Measurements from ENCODE around the gene HDAC5.
"Not testable (repeated sequence)": the region's sequence is repeated elsewhere in the genome, so short reads cannot be mapped to it uniquely, and the experiment has no call there.

The HDAC5 gene

DNA sequence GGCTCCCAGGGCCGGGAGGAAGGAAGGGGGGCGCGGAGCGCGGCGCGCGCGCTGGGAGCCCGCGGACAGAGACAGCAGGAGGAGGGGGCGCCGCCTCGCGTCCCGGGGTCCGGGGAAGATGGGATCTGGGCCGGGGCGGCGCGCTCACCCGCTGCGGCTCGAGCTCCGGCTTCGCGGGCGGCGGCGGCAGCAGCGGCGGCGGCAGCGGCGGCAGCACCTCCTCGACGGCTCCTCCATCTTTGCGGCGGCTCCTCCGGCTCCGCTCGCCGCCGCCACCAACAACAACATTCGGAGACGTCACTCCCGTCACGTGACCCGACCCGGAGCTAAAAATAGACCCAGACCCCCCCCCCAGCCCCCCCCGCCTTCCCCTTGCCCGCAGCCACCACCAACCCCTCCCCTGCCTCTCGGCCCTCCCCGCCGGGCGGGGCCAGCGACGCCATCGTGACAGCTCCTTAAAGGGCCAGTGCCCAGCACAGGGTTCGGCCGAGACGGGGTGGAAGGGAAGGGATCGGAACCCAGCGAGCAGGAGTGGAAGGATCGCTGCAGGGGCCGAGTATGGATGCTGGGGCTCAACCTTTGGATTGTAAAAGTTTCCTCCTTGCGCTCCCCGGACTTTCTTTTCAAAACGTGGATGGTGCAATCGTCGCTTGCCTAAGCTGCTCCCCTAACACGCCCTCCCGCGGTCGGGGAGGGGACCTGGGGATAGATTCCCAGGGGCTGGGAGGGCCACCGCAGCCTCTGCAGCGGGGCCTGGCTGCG, at the start of gene HDAC5:
TSS of gene HDAC5 (minus strand) at position 286 of the 762 bp plus-strand sequence. CDS start 6,126 bp downstream, outside the sequence.
- peak; percentile 97 for DNase-seq

DNA sequence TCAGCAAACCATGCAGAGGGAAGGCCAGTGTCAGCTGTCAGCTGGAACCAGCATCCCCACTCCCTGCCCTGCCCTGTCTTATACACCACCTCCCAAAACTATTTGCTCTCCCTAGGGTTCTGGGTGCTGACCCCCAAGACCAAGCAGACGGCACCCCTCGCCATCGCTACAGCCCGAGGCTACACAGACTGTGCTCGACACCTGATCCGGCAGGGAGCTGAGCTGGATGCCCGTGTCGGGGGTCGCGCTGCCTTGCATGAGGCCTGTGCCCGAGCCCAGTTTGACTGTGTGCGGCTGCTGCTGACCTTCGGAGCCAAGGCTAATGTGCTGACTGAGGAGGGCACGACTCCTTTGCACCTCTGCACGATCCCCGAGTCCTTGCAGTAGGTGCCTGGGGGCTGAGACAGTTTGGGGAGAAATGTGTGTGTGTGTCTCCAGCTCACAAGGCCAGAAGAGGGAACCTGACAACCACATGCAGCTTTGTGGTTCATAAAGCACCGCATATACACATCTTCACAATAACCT, 48.6 kb upstream of the HDAC5 start:
- no peak for DNase-seq

DNA sequence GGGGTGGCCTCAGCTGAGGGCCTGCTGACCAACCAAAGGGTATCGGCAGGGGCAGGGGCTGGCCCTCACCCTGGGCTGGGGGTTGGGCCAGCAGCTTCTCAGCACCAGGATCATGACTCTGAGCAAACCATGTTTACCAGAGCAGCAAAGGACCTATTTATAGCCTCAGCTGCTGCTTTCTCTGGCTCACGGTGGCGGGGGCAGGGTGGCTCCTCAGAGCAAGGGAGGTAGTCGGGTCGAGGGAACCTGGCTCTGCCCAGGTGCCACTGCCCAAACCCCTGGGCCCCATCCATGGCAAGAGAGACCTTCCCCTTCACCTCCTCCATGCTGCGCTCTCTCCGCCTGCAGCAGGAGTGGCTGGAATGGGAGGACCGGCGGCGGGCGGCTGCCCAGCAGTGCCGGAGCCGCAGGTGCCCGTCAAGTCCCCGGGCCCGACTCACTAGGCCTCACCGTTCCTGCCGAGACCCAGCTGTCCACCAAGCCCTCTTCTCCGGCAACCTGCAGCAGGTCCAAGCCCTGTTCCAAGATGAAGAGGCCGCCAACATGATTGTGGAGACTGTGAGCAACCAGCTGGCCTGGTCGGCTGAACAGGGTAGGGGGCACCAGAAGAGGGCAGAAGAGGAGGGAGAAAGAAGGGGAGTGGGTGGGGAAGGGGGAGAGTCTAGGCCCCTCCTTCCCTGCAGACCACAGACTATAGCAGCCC, 47.2 kb upstream of the HDAC5 start, which contains the start of gene ASB16:
TSS of gene ASB16 (plus strand) at position 206 of the 703 bp plus-strand sequence. CDS start at position 292, 86 bp downstream.
- no peak for DNase-seq

DNA sequence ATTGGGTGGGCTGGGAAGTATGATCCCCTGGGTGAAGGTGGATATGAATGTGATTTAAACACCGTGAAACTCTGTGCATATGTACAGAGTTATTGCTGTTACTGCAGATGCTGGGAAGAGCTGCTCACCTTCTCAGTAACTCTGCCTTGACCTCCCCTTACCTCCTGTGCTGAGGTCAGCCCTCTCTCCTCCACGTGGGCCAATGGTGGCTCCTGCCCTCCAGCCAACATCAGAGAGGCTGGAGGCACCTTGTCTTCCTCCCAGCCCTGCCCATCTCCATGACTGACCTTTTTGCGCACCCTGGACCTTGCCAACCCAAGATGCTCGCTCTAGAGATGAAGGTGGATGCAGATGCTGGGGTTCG, 46.7 kb upstream of the HDAC5 start:
- no peak for DNase-seq

GRCh38 chr17:44167181-44167861, 43.9 kb upstream of the HDAC5 start:
- no peak for DNase-seq

GRCh38 chr17:44164476-44164875, 41.0 kb upstream of the HDAC5 start:
- DNase-seq, result no peak

- DNase-seq, result peak; percentile 36
Observed at GRCh38 chr17:44159519-44160210, 36.2 kb upstream of the HDAC5 start.

GRCh38 chr17:44155488-44155887, 32.0 kb upstream of the HDAC5 start:
- no peak for DNase-seq

GRCh38 chr17:44152875-44153274, 29.4 kb upstream of the HDAC5 start:
- DNase-seq, result no peak

GRCh38 chr17:44149750-44150329, 26.4 kb upstream of the HDAC5 start:
- no peak for DNase-seq

DNA sequence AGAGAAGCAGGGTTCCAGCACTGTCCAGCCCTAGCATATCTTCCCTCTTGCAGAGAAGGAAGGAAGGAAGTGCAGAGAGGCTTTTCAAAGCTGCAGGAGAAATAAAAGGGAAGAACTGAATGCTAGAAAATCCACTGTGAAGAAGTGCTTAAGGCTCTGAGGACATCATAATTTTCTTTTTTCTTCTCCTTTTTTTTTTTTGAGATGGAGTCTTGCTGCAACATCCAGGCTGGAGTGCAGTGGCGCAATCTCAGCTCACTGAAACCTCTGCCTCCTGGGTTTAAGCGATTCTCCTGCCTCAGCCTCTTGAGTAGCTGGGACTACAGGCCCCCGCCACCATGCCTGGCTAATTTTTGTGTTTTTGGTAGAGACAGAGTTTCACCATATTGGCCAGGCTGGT, 25.6 kb upstream of the HDAC5 start:
- DNase-seq, result not testable (repeated sequence)

GRCh38 chr17:44147812-44148211, 24.4 kb upstream of the HDAC5 start:
- no peak for DNase-seq

DNA sequence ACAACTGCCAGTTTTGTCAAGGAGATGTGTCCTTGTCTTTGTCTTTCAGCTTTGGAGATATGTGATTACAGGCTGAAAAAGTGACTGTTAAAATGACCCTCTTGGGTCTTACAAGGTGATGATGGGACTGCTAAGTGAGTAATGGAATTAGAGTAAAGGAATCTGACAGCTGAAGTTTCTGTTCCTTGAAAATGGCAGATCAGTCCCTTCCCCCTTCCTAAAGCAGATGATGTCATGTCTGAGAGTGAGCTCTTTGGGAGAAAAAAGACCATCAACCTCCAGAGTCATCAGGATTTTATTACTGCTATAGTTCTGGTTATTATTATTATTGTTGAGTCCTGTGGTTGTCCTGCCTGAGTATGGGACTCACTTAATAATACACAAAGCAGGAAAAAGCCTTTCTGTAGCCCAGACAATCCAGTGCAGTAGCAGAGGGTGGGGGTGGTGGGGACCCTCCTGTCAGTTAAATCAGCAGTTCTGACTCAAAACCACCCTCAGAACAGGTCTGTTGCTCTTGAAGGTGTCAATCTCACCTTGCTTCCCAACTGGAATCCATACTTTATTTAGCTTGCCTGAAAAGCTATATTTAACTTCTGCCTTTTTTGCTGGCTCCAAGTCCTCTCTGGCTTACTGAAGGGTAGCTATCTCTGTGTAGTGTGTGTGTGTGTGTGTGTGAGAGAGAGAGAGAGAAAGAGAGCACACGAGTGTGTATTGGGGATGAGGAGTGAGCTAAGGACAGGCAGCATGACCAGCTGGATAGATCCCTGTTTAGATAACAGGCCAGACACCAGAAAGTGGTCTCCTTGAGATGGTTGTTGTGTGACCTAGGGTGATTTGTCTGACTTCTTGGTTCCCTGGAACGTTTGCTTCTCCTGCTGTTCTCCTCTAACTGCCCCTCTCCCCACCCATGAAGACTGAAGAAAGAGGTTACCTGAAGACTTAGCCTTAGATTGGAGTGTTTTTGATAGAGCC, 23.2 kb upstream of the HDAC5 start:
- no peak for DNase-seq

DNA sequence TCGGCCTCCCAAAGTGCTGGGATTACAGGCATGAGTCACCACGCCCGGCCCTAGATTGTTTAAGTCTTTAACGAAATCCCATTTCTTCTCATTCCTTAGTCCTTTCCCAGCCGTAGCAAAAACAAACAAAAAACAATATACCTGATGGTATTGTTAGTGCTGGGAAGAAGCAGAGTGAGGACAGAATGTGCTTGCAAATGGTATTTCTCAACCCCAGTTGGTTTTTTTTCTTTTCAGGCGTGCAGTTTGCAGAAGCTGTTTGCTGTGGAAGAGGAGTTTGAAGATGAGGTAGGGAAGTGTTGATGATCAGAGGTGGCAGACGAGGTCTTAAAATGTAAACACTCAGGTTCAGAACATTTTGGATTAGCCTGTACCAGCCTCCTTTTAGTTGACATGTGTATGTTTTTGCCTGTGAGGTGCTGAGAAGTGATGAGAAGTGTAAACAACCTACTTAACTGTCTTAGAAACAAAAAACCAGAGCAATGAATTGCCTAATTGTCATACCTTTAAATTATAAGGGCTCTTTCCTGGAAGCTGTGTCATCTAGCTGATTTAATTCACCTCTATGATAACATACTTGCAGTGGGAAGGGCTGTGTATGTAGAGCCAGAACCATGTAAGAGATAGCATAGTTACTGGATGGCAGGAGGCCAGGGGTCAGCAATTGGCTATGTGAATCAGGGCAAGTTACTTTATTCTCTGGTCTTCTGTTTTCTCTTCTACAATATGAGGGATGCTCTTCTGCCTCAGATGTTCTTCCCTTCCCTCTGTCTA, 21.7 kb upstream of the HDAC5 start:
- DNase-seq, result no peak

- DNase-seq, result not testable (repeated sequence)
Observed at GRCh38 chr17:44143921-44144320, 20.5 kb upstream of the HDAC5 start.

DNA sequence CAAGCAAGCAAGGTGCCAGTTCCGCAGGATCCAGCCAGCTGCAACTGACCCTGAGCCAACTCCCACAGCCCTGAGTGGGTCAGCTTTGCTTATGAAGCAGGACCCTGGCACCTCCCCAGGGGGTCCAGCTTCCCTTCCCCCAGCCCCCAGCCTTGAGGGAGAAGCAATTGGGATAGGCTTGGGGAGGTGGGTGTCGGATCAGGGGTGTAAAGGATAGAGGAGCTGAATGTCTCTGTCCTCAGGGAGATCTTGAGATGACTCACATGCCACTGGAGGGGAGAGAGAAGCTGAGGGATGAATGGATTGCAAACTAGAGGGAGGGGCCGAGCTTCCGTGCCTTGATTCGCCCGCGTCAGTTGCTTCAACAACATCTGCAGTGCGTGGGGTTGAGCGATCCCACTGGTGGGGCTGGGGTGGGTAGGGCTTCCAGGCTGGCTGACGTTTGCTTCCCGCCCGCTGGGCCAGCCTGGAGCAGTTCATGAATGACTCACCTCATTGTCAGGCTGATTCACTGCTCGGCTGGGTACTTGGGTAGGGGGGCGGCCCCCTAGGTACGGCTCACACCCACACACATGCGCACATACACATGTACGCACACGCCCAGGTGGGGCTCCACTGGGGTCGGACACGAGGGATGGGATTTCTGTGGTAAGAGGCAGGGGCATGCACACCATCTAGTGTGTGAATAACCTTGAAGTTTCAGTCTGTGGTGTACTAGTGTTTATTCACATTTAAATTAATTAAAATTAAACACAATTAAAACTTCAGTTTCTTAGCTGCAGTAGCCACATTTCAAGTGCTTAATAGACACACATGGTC, 14.7 kb upstream of the HDAC5 start:
- peak; percentile 85 for DNase-seq

- DNase-seq, result no peak
Observed at GRCh38 chr17:44134752-44135568, 11.5 kb upstream of the HDAC5 start.

- DNase-seq, result no peak
Observed at GRCh38 chr17:44133918-44134476, 10.6 kb upstream of the HDAC5 start.

All from stimulated activated CD4-positive, alpha-beta T cell treated with anti-CD3 and anti-CD28 coated beads, Interleukin-15, amount 100 ng/mL, for 24 hours (primary cell).